Measurements from ENCODE around the gene HMCN2.
"Not testable (repeated sequence)": the region's sequence is repeated elsewhere in the genome, so short reads cannot be mapped to it uniquely, and the experiment has no call there.

HMCN2 gene

DNA sequence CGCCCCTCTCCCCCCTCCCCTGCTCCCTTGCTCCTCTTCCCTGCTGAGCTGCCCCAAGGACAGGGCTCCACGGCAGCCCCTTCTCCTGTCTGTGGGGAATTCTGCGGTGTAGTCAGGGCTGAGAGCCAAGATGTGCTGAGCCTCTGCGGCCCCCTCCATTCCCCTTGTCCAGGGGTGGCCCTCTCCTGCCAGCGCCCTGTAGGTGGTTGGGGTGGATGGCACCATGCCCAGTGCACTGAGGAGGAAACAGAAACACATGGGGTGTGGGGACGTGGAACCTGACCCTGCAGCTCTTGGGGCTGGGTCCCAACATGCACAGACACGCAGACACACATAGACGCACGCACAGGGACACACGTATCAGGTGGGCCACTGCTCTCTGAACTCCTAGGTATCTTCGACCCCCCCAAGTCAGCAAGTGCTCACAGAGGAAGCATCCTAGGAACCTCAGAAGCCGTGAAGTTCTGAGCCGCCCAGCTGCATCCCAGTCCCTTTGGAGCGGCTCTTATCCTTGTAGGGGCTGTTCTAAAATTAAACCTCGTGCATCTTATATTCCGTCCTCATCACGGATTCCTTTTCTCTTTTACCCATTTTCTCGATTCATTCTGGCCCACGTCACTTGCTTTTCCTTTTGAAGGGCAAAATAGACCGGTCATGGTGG lies 64.8 kb downstream of the HMCN2 start:
- no peak for DNase-seq (ENCODE audit: low read depth)

DNA sequence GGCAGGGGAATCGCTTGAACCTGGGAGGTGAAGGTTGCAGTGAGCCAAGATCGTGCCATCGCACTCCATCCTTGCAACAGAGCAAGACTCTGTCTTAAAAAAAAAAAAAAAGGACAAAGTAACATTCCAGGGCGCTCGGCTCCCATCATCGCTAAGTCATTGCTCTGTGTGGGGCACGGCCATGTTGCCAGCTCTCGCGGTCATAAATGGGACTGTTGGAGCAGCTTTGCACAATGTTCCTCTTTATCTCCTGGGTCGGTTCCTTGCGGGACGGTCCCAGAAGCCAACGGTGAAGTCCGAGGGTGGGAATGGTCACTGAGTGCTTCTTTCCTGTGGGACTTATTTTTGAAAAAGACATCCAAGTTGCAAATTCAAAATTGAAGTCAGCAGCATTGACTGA lies 65.5 kb downstream of the HMCN2 start:
- DNase-seq (ENCODE audit: low read depth) = no peak

DNA sequence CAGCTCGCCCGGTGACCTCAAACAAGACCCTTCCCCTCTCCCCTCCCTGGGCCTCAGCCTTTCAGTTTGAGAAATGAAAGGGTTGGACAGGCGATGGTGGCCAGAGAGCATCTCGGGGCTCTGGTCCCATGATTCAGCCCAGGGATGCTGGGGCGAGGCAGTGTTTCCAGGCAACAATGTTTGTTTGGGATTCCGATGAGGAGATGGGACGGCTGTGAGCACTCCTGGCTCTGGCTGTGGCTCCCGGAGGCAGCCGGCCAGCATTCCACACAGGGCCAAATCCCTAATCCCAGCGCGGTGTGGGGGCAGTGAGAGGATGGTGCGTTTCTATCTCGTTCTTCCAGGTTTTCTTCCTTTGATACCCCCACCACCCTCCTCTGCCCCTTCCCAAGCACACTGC lies 66.0 kb downstream of the HMCN2 start:
- DNase-seq (ENCODE audit: low read depth) = no peak

DNA sequence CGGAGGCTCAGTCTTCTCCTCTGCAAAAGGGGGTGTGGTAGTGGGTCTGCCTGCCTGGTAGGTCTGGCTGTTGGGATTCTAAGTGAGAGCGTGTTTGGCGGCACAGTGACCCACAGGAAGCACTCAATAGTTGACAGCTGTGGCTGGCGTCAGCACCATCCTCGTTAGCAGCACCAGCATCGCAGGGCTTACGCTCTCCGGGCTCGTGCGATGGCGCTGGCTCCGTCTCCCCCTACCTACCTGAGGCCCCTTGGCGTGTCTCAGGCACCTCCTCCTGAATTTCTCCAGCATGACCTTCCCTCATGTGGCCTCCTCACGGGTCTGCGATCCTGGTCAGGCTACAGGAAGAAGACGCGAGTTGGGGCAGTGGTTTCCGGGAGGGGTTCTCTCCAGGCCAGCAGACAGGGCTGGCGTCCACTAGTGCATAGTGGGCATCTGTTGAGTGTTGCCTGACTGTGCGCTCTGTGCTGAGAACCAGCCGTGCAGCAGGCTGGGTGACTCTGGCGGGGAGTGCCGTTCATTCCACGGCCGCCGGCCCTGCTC lies 66.9 kb downstream of the HMCN2 start:
- no peak for DNase-seq (ENCODE audit: low read depth)

DNA sequence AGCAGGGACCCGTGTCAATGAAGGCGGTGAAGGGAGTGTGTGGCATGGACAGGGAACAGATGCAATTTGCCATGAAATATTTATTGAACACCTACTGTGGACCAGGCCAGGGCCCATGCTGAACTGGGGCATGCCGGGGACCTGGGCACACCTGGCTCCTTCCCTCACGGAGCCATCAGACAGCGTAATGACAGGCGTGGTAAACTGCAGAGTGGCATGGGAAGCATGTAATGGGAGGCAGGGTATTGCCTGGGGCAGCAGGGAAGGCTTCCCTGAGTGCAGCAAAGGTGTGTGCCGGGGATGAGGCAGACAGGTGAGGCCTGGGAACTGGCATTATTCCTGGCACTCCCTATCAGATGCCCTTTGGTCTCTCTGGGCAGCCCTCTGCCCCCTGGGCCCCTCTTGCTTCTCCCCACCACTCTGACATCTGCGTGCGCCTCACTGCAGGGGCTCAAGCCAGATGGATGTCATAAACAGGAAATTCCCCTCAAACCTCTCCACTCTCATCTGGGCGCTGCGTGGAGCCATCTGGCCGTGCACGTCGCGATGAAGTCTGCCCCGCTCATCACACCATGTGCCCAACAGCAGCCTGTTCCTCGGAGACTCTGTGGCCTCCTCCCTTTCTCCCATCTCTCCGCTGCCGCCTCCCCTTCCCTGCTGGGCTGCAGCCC lies 67.6 kb downstream of the HMCN2 start:
- no peak for DNase-seq (ENCODE audit: low read depth)

DNA sequence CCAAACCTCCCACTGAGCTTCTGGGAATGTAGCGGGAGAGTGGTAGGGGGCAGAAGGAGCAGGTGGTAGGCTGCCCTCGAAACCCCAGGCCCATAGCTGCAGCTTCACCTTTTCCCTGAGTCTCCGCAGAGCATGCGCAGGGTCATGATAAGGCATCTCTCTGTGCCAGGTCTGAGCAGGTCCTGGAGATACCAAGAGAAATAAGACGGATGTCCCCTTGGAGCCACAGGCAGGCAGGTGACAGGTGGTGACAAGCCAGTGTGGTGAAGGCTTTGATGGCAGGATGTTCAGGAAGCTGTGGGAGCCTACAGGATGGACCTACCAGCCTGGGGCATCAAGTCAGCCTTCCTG lies 68.1 kb downstream of the HMCN2 start:
- no peak for DNase-seq (ENCODE audit: low read depth)

DNA sequence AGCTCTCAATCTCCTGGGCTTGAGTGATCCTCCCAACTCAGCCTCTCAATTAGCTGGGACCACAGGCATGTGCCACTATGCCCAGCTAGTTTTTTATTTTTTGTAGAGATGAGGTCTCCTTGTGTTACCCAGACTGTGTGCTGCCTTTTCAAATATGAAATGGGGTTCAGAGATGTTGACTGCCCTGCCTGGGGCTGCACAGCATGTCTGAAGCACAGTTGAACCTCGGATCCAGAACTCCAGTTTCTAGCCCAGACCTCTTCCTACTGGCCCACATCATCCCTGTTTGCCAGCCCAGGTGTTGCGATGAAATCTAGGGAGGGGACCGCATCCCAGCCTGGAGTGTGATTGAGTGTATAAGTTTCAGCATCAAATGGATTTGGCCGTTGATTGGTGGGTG lies 69.4 kb downstream of the HMCN2 start:
- DNase-seq (ENCODE audit: low read depth) = no peak

DNA sequence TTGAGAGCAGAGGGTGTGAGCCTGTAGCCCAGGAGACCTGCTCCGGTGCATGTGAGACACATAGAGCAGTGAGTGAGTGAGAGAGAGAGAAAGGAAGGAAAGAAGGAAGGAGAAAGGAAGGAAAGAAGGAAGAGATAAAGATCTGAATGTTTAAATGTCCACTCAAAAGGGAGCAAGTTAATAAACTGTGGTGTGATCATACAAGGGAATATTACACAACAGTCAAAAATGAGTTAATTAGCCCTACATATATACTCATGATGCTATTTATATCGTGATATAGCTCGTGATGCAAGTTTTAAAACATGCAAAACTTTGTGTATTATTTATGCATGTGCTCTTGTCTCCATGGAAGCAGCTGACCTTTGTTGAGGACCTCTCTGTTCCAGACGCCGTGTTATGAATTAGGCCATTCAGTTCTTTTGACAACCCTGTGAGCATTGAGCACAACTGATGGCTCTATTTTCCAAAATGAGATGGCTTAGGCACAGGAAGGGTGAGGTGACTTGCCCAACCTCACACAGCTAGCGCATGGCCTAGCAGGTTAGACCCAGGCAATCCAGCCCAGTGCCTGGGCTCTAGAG lies 70.6 kb downstream of the HMCN2 start:
- no peak for DNase-seq (ENCODE audit: low read depth)

DNA sequence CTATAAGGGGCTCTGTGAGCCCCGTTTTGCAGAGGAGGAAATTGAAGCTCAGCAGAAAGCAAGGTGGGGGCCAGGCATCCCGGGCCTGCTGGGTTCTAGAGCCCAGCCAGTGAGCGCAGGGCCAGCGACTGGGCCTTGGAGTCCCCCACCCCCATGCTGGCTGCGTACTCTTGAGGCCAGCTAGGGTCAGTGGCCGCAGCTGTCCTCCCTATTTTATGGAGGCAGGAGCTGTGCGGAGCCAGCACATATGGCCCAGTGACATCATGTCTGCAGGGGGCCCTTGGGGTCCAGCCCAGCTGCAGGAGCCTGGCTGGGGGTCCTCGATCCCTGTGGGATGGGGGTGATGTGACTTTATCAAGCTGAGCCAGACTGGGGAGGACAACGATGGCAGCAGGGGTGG lies 71.3 kb downstream of the HMCN2 start:
- no peak for DNase-seq (ENCODE audit: low read depth)

DNA sequence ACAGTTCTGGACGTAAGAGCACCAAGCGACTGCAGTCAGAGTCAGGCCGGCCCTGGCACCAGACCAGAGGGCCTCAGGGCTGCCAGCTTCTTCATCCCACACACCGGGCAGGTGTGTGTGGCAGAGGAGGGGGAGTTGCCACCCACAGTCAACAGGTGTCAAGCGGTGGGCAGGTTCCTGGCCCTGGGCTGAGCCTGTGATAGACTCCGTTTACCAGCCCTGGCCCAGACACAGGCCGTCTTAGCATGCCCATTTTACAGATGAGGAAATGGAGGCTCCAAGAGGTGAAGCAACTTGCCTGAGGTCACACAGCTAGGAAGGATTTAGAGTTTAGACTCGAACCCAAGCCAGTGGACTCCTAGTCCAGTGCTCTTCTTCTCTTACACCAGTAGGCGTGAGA lies 71.8 kb downstream of the HMCN2 start:
- no peak for DNase-seq (ENCODE audit: low read depth)

DNA sequence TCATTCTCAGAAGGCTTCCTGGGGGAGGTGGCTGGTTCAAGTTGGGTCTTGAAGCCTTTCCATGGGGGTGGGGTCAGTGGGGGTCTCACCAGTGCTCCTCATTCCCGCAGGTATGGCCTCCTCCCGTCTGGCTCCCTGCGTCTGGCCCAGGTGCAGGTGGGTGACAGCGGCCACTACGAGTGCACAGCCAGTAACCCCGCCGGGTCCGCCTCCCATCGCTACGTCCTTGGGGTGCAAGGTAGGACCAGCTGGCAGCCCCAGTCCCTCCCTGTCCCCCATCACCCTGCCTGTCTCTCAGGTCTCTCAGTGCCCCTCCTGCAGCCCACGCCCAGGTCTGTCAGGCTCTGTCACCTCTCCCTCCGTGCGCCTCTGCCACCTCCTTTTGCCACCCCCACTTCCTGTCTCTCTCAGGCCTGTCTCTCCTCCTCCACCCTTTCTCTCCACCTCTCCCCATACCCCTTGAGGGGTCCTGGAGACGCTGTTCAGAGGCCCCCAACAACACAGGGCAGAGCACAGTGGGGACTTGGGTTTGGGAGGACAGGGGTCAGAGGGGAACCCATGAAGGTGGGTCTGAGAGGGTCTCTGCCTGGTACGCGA lies 72.3 kb downstream of the HMCN2 start:
- no peak for DNase-seq (ENCODE audit: low read depth)

DNA sequence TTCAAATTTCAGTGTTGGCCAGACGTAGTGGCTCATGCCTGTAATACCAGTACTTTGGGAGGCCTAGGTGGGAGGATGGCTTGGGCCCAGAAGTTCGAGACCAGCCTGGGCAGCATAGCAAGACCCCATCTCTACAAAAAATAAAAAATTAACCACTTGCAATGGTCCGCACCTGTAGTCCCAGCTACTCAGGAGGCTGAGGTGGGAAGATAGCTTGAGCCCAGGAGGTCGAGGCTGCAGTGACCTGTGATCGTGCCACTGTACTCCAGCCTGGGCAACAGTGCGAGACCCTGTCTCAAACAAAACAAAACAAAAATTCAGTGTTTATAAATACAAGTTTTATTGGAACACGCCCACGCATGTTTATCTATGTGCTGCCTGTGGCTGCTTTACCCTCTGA lies 73.3 kb downstream of the HMCN2 start:
- DNase-seq (ENCODE audit: low read depth) = not testable (repeated sequence)

DNA sequence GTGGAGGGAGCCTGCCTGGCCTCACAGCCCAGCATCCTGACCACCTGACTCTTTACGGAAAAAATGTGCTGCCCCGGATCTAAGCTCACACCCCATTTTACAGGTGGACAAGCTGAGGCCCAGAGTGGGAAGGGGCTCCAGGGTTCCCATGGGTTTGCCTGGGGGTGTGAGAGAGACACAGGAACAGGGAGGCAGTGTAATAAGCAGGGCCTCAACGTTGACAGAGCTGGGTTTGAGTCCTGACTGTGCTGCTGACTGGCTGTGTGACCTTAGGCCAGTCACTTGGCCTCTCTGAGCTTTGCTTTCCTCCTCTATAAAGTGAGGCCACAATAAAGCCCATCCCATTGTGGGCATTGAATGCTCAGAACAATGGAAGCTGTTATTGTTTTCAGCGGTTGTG lies 73.7 kb downstream of the HMCN2 start:
- no peak for DNase-seq (ENCODE audit: low read depth)

DNA sequence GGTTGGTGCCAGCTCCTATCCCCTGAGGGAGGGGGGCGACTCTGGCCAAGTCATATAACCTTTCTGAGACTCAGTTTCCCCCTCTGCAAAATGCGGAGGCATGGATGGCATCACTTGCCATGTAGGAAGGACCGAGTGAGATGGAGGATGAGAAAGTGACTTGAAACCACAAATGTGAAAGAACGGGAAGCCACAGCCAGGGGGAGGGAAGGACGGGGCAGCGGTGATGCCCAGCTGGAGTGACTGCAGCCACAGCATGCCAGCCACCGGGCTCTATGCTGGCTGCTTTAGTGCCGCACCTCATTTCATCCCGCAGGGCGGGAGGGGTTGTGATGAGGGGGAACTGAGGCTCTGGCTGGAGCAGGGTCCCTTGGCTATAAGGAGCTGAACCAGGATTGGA lies 74.5 kb downstream of the HMCN2 start:
- no peak for DNase-seq (ENCODE audit: low read depth)

DNA sequence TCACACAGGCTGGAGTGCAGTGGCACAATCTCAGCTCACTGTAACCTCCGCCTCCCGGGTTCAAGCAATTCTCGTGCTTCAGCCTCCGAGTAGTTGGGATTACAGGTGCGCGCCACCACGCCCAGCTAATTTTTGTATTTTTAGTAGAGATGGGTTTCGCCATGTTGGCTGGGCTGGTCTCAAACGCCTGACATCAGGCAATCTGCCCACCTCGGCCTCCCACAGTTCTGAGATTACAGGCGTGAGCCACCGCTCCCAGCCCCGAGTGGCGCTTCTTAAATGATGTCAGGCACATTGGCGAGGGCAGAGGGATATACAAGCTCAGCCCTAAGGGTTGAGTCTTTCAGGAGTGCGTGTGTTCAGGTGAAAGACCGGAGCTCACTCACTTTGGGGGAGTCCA lies 75.0 kb downstream of the HMCN2 start:
- DNase-seq (ENCODE audit: low read depth) = not testable (repeated sequence)

DNA sequence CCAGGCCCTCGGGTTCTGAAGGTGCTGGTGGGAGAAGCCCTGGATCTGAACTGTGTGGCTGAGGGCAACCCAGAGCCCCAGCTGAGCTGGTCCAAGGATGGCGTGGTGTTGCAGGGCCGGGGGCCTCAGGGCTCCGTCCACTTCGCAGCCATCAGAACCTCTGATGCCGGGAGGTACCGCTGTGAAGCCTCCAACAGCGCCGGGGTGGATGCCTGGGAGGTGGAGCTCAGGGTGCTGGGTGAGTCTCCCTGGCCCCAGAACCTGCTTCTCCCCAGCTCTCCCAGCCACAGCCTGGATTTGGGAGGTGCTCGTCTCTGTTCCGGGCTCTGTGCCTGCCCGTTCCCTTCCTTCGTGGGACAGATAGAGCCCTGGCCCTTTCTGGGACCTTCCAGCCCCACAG lies 75.6 kb downstream of the HMCN2 start:
- DNase-seq (ENCODE audit: low read depth) = no peak

DNA sequence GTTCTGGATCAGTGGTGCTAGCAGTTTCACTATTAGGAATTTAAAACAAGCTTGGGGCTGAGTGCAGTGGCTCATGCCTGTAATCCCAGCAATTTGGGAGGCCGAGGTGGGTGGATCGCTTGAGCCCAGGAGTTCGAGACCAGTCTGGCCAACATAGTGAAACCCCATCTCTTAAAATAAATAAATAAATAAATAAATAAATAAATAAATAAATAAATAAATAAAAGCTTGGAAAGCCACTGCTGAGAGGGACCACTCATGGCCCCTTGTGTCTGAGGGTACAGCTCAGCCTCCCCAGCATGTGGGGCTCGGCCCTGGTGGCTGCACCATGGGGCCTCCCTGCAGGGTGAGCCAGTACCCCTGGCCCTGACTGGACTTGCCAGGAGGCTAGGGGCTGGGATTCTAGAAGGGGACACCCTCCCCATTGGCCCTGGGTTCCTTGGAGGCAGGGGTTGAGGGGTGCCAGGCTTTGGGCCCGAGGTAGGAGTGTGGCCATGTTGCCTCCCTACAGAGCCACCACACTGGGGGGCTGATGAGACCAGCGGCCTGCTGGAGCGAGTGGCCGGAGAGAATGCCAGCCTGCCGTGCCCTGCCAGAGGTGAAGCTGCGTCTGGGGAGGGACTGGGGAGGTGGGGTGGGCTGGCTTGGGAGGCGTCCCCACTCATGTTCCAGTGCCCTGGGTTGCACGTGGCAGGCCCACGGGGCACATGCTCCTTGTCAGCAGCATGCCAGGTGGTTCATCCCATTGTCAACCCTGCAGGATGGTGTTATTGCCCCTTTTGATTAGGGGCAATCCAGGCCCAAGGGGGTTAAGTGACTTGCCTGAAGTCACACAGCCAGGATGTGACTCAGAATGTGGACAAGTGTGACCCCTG lies 76.5 kb downstream of the HMCN2 start:
- DNase-seq (ENCODE audit: low read depth) = no peak

DNA sequence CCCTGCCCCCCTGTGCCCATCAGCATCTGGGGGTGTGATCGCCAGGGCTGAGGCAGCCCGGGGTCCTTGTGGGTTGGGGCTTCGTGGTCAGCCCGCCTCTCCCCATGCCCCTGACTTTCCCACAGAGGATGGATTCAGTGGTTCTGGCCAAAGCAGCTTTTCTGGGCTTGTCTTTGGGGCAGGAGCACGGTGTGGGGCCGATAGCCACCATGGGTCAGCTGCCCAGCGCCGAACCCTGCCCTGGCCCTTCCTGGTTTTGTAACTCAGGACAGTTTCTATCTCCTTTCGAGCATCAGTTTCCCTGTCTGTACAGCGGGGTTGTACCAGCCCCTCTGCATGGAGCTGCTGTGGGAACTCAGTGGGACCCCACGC lies 77.1 kb downstream of the HMCN2 start:
- DNase-seq (ENCODE audit: low read depth) = no peak

DNA sequence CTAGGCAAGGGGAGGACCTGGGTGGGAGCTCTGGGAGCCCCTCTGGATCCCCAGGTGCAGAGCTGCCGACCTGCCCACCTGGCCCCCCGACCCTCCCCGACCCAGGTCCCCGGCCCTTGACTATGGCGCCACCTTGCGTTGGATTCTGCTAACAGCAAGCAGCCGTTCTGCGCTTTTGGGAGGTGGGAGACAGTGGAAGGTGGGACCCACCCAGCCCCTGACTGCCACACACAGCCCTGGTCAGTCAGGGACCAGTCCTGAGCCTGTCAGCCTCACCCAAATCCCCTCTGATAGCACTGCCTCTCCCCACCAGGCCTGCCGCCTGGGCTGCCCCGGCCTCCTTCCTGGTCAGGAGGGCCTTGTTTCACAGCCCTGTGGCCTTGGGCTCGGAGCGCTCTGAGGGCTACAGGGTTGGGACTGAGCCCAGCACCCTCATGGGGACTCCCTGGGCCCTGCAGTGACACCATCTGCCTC lies 77.9 kb downstream of the HMCN2 start:
- no peak for DNase-seq (ENCODE audit: low read depth)

DNA sequence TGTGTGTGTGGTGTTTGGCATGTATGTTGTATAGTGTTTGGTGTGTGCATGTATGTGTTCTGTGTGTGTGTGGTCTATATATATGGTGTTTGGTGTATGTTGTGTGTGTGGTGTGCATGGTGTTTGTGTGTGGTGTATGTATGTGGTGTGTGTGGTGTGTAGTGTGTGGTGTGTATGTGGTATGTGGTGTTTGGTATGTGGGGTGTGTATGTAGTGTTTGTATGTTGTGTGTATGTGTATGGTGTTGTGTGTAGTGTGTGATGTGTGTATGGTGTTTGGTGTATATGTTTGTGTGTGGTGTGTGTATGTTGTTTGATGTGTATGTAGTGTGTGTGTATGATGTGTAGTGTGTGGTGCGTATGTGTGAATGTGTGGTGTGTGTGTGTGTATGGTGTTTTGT lies 78.8 kb downstream of the HMCN2 start:
- no peak for DNase-seq (ENCODE audit: low read depth)

DNA sequence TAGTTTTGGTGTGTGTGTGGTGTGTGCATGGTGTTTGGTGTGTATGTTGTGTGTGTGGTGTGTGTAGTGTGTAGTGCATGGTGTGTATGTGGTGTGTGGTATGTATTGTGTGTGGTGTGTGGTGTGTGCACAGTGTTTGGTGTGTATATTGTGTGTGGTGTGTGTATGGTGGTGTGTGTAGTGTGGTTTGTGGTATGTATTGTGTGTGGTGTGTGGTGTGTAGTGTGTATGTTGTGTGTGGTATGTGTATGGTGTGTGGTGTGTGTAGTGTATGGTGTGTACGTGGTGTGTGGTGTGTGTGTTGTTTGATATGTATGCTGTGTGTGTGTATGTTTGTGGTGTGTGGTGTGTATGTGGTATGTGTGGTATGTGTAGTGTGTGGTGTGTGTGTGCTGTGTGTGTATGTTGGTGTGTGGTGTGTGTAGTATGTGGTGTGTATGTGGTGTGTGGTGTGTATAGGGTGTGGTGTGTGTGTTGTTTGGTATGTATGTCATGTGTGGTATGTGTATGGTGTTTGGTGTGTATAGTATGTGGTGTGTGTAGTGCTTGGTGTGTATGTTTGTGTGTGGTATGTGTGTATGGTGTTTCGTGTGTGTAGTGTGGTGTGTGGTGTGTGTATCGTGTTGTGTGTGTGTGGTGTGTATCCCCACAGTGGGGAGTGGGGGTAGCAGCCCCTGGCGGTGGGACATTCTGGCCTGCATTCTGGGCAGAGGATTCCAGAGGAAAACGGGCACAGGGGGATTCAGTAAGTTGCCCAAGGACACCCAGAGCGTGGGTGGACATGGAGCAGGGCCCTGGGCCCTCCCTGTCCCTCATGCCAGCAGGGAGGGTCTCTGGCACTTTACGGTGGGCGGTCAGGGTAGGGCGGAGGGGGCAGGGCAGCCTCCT lies 79.7 kb downstream of the HMCN2 start:
- no peak for DNase-seq (ENCODE audit: low read depth)
